ENCODE measurements around the gene CYP11A1. TPM values are rescaled to one million over a fixed set of nuclear protein-coding genes. Genes with fewer than 3 reads are reported as not detected.

CYP11A1 gene
- total RNA-seq, 1 donor from 2014 or later: not detected

DNA sequence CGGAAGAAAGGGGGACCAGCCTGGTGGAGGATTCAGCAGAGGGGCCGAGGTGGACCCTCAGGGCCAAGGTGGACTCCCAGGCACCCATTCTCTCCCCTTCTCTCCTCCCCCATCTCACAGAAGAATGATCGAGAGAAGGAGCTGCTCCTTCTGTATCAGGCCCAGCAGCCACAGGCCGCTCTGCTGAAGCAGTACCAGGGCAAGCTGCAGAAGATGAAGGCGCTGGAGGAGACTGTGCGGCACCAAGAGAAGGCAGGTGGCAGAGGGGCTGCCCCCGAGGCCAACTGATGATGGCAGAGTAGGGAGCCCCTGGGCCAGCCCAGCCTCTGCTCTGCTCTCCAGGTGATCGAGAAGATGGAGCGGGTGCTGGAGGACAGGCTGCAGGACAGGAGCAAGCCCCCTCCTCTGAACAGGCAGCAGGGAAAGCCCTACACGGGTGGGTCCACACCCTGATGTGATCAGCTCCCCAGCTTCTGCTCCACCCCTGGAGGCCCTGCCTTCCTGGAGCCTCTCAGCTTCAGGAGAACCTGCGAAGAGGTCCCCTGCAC, 36.5 kb downstream of the CYP11A1 start:
- Mint-ChIP-seq H3K4me3 (no peak overlapping the region), H3K27ac (no peak overlapping the region), H3K27me3 (no peaks in the 10 kb centered on the region), H3K4me1 (no peaks in the 10 kb centered on the region), H3K36me3 (ENCODE audit: low read depth) (no peaks in the 10 kb centered on the region), H3K9me3 (no peaks in the 10 kb centered on the region)
- POLR2A ChIA-PET: no interaction called here
- intact Hi-C loops (cut with micrococcal nuclease): no loop called here
- TF ChIP-seq, protein P1, sequence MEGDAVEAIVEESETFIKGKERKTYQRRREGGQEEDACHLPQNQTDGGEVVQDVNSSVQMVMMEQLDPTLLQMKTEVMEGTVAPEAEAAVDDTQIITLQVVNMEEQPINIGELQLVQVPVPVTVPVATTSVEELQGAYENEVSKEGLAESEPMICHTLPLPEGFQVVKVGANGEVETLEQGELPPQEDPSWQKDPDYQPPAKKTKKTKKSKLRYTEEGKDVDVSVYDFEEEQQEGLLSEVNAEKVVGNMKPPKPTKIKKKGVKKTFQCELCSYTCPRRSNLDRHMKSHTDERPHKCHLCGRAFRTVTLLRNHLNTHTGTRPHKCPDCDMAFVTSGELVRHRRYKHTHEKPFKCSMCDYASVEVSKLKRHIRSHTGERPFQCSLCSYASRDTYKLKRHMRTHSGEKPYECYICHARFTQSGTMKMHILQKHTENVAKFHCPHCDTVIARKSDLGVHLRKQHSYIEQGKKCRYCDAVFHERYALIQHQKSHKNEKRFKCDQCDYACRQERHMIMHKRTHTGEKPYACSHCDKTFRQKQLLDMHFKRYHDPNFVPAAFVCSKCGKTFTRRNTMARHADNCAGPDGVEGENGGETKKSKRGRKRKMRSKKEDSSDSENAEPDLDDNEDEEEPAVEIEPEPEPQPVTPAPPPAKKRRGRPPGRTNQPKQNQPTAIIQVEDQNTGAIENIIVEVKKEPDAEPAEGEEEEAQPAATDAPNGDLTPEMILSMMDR (IDR thresholded peaks at IDR 0.05): no peak
- CTCF ChIA-PET: no interaction called here
- ATAC-seq (ENCODE audit: low read depth): no peak
- DNase-seq: no peak

DNA sequence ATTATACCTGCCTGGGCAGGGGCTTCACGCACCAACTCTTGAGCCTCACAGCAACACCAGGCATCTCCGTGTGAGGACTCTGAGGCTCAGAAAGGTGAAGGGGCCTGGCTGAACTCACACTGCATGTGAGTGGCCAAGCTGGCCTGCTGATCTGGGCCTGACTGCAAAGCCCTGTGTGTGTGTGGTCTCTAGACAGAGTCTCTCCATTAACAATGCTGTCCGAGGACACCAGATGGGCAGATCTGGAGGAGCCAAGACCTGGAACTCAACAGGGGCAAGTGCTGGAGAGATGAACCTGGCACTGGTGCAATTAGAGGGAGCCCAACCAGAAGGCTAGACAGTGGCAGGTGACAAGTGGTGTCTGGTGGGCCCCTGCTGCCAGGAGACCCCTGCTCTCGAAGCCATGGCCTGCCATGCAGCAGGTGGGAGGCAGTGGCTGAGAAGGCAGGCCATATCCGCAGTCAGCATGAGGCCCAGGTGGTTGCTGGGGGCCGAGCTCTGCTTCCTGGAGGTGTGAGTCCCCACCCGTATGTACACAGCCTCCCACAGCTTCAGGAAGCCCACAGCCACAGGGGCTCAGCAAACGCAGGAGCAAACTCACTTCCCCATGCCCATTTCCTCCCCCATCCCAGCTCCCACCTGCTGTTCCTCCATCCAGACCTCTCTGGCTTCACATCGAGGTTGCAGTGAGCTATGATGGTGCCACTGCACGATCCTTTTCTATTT, 39.0 kb downstream of the CYP11A1 start:
- DNase-seq: no peak
- intact Hi-C loops (cut with micrococcal nuclease): no loop called here
- Mint-ChIP-seq H3K27ac (no peak overlapping the region), H3K27me3 (peaks cover 10% of the 10 kb centered on the region), H3K36me3 (ENCODE audit: low read depth) (no peaks in the 10 kb centered on the region), H3K4me1 (no peaks in the 10 kb centered on the region), H3K4me3 (no peak overlapping the region), H3K9me3 (no peaks in the 10 kb centered on the region)
- TF ChIP-seq, protein P1 (IDR thresholded peaks at IDR 0.05): no peak
- ChIA-PET POLR2A (no interaction called here), CTCF (no interaction called here)
- no peak for ATAC-seq (ENCODE audit: low read depth)

DNA sequence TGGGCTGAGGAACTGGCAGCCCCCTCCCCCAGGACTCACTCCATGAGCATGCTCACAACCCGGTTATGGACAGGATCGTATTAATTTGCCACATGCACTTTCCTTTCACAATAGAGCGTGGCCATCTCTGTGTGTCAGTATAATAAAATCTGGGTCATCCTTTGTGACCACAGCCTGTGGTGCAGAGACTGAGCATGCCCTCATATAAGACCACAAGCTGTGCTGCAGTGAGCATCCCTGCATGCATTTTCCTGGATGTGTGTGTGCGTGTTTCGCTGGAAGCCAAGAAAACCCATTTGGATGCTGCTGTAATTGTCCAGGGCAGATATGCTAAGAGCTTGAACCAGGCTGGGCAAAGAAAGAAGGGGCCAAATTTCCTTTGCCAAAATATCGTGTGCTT, 39.7 kb downstream of the CYP11A1 start:
- POLR2A ChIA-PET: no interaction called here
- CTCF ChIA-PET: interaction anchor here (0.7 kb wide), 1 partner anchor 13 kb away, joined by 3 read pairs; no protein-coding TSS in a partner anchor
- no peak overlapping the region for H3K4me3 Mint-ChIP-seq
- DNase-seq: no peak
- intact Hi-C loops (cut with micrococcal nuclease): no loop called here
- ATAC-seq (ENCODE audit: low read depth): no peak
- H3K27me3 Mint-ChIP-seq: peaks cover 10% of the 10 kb centered on the region
- H3K27ac Mint-ChIP-seq: no peak overlapping the region
- no peaks in the 10 kb centered on the region for H3K9me3 Mint-ChIP-seq
- TF ChIP-seq, protein P1 (IDR thresholded peaks at IDR 0.05): no peak
- no peaks in the 10 kb centered on the region for H3K36me3 Mint-ChIP-seq (ENCODE audit: low read depth)
- H3K4me1 Mint-ChIP-seq: no peaks in the 10 kb centered on the region

DNA sequence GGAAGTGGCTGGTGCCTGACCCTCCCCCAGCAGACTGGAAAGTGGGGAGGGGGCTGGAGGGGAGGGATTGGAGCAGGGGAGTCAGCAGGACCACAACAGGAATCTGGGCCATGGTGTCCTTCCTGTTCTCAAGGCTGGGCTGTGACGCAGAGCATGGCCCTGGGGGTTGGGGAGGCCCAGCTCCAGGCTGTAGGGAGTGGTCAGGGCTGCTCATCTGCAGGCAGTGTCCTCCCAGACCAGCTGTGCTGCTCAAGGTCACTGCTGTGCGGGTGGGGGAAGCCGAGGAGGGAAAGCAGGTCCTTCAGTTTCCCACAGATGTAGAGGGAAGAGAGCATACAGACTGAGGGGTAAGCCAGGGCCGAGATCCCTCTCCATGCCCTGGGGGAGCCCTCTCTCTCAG, 40.7 kb downstream of the CYP11A1 start:
- ChIA-PET POLR2A (no interaction called here), CTCF (no interaction called here)
- intact Hi-C loops (cut with micrococcal nuclease): no loop called here
- TF ChIP-seq, protein P1 (IDR thresholded peaks at IDR 0.05): no peak
- Mint-ChIP-seq H3K27ac (no peak overlapping the region), H3K4me1 (no peaks in the 10 kb centered on the region), H3K36me3 (ENCODE audit: low read depth) (no peaks in the 10 kb centered on the region), H3K9me3 (no peaks in the 10 kb centered on the region), H3K27me3 (peaks cover 10% of the 10 kb centered on the region), H3K4me3 (no peak overlapping the region)
- DNase-seq (no peak), ATAC-seq (ENCODE audit: low read depth) (no peak)

DNA sequence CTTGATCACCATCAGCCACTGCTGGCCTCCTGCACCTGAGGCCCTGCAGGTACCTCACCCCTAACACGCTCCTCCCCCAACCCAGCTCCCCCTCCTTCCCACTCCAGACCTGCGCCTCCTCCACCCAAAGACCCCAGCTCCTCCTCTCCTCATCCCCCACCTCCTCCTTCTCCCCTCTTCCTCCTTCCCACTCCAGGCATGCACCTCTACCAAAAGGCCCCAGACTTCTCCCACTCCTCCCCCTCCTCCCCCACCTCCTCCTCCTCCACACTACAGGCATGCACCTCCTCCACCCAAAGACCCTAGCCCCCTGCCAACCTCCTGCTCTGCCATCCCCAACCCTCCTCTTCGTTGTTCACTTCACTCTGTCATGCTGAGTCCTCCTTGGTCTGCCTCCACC, 42.7 kb downstream of the CYP11A1 start:
- ChIA-PET CTCF (no interaction called here), POLR2A (no interaction called here)
- TF ChIP-seq, protein P1 (IDR thresholded peaks at IDR 0.05): no peak
- Mint-ChIP-seq H3K36me3 (ENCODE audit: low read depth) (no peaks in the 10 kb centered on the region), H3K4me3 (no peak overlapping the region), H3K9me3 (no peaks in the 10 kb centered on the region), H3K4me1 (peaks cover 2% of the 10 kb centered on the region), H3K27me3 (peaks cover 10% of the 10 kb centered on the region), H3K27ac (no peak overlapping the region)
- ATAC-seq (ENCODE audit: low read depth) (no peak), DNase-seq (no peak)
- intact Hi-C loops (cut with micrococcal nuclease): no loop called here
